Upper lobe of left lung (tissue), 4 donors: Measurements from ENCODE around the gene COG5.

Source experiments
- CTCF ChIP-seq, 6 experiments: fragments of 450-650 bp in 4 of 6; fragments of 200-600 bp in 2 of 6; sonication (generic) in 2 of 6; IDR thresholded peaks; one replicate each; pipeline ENCODE4 v1.5.1; 2016 to 2019; ENCODE audit warnings: antibody characterized with exemption in 6 of 6
- POLR2A ChIP-seq, 4 donors: fragments of 450-650 bp; IDR thresholded peaks; one replicate each; pipeline ENCODE4 v1.5.1; 2016 to 2017; ENCODE audit warnings: antibody characterized with exemption in 4 of 4, mild to moderate bottlenecking in 2 of 4
- POLR2AphosphoS5 ChIP-seq, 2 donors: sonication (generic); formaldehyde crosslinking; IDR thresholded peaks; one replicate each; pipeline ENCODE4 v1.5.1; 2017; ENCODE audit warnings: antibody characterized with exemption in 2 of 2

GRCh38 chr7:107302250-107302847 lies 261.4 kb downstream of the COG5 start:
- TF ChIP-seq CTCF (IDR thresholded peaks at IDR 0.05) (no peak), POLR2AphosphoS5 (IDR thresholded peaks at IDR 0.05) (no peak), POLR2A (IDR thresholded peaks at IDR 0.05) (no peak)
